Panc1 (cell line): ENCODE measurements around the gene TNIK. TPM values are rescaled to one million over a fixed set of nuclear protein-coding genes. Genes with fewer than 3 reads are reported as not detected.

Experiments used
- ATAC-seq: fragments of 200-7000 bp; cut with Tn5 transposase; 2 replicates; pipeline ENCODE4 v1.9.1; 2020; ENCODE audit warnings: mild to moderate bottlenecking, moderate library complexity
- BruUV-seq: library from RNA; stranded (reverse); fragments of 400-500 nt; replicated peaks from 2 replicates; lab custom pipeline; 2021; lab: Mats Ljungman, UMichigan
- CTCF ChIA-PET: fragments of 300-600 bp; sonication (Branson Sonifier 250); formaldehyde crosslinking; loops from one replicate; lab custom pipeline; 2022; ENCODE audit warnings: antibody characterized with exemption; lab: Charles Lee
- POLR2A ChIA-PET: fragments of 300-600 bp; sonication (Branson Sonifier 250); formaldehyde crosslinking; loops from one replicate; lab custom pipeline; 2022; ENCODE audit warnings: antibody characterized with exemption; lab: Charles Lee
- DNase-seq: peaks from one replicate; pipeline ENCODE4 v3.0.0-alpha.2; 2010; ENCODE audit warnings: low read depth, low spot score
- H3K27ac ChIP-seq: 2 replicates; pipeline ENCODE4 v1.5.1; 2011; ENCODE audit warnings: mild to moderate bottlenecking, low read length, inconsistent platforms
- H3K27me3 ChIP-seq: fragments of 200-500 bp; sonication (Bioruptor generic); 2 replicates; pipeline ENCODE4 v1.6.0; 2014; ENCODE audit warnings: low read length, inconsistent platforms; ENCODE audit not compliant: control insufficient read depth, insufficient read depth
- H3K36me3 ChIP-seq: fragments of 200-500 bp; sonication (Bioruptor generic); 2 replicates; pipeline ENCODE4 v1.5.1; 2014; ENCODE audit warnings: inconsistent platforms, mild to moderate bottlenecking, low read length, moderate library complexity; ENCODE audit not compliant: control insufficient read depth, insufficient read depth
- H3K4me1 ChIP-seq: 2 replicates; pipeline ENCODE4 v1.5.1; 2011; ENCODE audit warnings: inconsistent platforms, mild to moderate bottlenecking, low read length, moderate library complexity; ENCODE audit not compliant: control insufficient read depth, insufficient read depth
- H3K4me3 ChIP-seq, 2 experiments: 2 replicates each; pipeline ENCODE4 v1.5.1; 2011 to 2012; ENCODE audit warnings: low read depth in 2 of 2, low read length in 2 of 2, mild to moderate bottlenecking in 2 of 2, inconsistent platforms in 1 of 2, moderate library complexity in 1 of 2
- H3K9me3 ChIP-seq: fragments of 200-500 bp; sonication (Bioruptor generic); 2 replicates; pipeline ENCODE4 v1.5.1; 2014; ENCODE audit warnings: low read depth, mild to moderate bottlenecking, inconsistent platforms, low read length, moderate library complexity; ENCODE audit not compliant: control insufficient read depth, insufficient read depth
- POLR2AphosphoS5 ChIP-seq: IDR thresholded peaks from 2 replicates; pipeline ENCODE4 v1.6.1; 2012; ENCODE audit warnings: mild to moderate bottlenecking, low read depth, low read length, moderate library complexity
- SIN3A ChIP-seq: IDR thresholded peaks from 2 replicates; pipeline ENCODE4 v1.6.1; 2012; ENCODE audit warnings: low read depth, mild to moderate bottlenecking, low read length, moderate library complexity, borderline replicate concordance; ENCODE audit not compliant: insufficient read depth
- TCF7L2 ChIP-seq: IDR thresholded peaks from 2 replicates; pipeline ENCODE4 v1.6.1; 2011; ENCODE audit warnings: mild to moderate bottlenecking, low read depth, low read length, inconsistent platforms
- in situ Hi-C: cut with HindIII; loops from 2 replicates; pipeline ENCODE4 v1.10.0; 2016; ENCODE audit warnings: low sequenced_read_pairs, low pct_unique_long_range_greater_than_20kb
- intact Hi-C: fragments of 100-400 bp; cut with micrococcal nuclease; formaldehyde crosslinking; loops from one replicate; pipeline ENCODE4 v1.10.0; 2022; ENCODE audit not compliant: unreplicated experiment
- total RNA-seq: library from RNA; stranded (reverse); gene quantifications from one replicate; pipeline ENCODE4 v1.2.1, GENCODE V29; 2021; ENCODE audit not compliant: unreplicated experiment
- TF ChIP-seq, protein P1 (sequence below): fragments of 450-650 bp; IDR thresholded peaks from 2 replicates; pipeline ENCODE4 v1.5.1; 2017; ENCODE audit warnings: mild to moderate bottlenecking
- TF ChIP-seq, protein P2 (sequence below), 2 experiments: IDR thresholded peaks; 2 replicates each; pipeline ENCODE4 v1.6.1; 2011 to 2012; ENCODE audit warnings: low read depth in 2 of 2, control low read depth in 1 of 2, low read length in 1 of 2, mild to moderate bottlenecking in 1 of 2, moderate library complexity in 1 of 2; ENCODE audit not compliant: insufficient read depth in 1 of 2

Gene TNIK
- total RNA-seq, 1 experiment from 2014 or later, result 1.9 TPM

DNA sequence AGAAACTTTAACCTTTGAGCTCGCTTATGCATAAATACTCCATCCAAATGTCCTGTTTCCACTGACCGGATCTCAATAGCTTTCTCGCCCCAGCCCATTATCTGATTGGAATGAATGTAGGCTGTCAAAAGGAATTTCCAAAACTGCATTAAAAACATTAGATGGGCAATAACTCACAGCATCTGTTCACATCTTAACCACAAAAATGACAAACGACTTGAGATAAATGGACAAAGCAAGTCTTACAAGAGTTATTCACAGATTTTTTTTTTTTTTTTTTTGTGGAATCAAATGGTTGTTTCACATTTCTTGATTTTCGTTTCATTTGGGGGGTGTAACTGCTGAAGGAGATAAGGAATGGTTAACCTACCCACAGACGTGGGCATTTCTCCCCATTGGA, 394.0 kb downstream of the TNIK start:
- H3K36me3 ChIP-seq, result no peaks in the 10 kb centered on the region
- no peak for TF ChIP-seq SIN3A
- TF ChIP-seq, protein P1, sequence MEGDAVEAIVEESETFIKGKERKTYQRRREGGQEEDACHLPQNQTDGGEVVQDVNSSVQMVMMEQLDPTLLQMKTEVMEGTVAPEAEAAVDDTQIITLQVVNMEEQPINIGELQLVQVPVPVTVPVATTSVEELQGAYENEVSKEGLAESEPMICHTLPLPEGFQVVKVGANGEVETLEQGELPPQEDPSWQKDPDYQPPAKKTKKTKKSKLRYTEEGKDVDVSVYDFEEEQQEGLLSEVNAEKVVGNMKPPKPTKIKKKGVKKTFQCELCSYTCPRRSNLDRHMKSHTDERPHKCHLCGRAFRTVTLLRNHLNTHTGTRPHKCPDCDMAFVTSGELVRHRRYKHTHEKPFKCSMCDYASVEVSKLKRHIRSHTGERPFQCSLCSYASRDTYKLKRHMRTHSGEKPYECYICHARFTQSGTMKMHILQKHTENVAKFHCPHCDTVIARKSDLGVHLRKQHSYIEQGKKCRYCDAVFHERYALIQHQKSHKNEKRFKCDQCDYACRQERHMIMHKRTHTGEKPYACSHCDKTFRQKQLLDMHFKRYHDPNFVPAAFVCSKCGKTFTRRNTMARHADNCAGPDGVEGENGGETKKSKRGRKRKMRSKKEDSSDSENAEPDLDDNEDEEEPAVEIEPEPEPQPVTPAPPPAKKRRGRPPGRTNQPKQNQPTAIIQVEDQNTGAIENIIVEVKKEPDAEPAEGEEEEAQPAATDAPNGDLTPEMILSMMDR, result no peak
- TF ChIP-seq, protein P2, sequence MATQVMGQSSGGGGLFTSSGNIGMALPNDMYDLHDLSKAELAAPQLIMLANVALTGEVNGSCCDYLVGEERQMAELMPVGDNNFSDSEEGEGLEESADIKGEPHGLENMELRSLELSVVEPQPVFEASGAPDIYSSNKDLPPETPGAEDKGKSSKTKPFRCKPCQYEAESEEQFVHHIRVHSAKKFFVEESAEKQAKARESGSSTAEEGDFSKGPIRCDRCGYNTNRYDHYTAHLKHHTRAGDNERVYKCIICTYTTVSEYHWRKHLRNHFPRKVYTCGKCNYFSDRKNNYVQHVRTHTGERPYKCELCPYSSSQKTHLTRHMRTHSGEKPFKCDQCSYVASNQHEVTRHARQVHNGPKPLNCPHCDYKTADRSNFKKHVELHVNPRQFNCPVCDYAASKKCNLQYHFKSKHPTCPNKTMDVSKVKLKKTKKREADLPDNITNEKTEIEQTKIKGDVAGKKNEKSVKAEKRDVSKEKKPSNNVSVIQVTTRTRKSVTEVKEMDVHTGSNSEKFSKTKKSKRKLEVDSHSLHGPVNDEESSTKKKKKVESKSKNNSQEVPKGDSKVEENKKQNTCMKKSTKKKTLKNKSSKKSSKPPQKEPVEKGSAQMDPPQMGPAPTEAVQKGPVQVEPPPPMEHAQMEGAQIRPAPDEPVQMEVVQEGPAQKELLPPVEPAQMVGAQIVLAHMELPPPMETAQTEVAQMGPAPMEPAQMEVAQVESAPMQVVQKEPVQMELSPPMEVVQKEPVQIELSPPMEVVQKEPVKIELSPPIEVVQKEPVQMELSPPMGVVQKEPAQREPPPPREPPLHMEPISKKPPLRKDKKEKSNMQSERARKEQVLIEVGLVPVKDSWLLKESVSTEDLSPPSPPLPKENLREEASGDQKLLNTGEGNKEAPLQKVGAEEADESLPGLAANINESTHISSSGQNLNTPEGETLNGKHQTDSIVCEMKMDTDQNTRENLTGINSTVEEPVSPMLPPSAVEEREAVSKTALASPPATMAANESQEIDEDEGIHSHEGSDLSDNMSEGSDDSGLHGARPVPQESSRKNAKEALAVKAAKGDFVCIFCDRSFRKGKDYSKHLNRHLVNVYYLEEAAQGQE (IDR thresholded peaks at IDR 0.05; ENCODE audit: insufficient read depth in 1 of 2, low read depth in 2 of 2, low read length in 1 of 2), result no peak
- POLR2A ChIA-PET, result no interaction called here
- no TSS peak for BruUV-seq
- ATAC-seq (no peak), DNase-seq (no peak)
- H3K27ac ChIP-seq, result no peak overlapping the region
- in situ Hi-C loops (no loop called here), intact Hi-C loops (no loop called here)
- no peaks in the 10 kb centered on the region for H3K9me3 ChIP-seq
- H3K4me3 ChIP-seq, result no peak overlapping the region
- no peaks in the 10 kb centered on the region for H3K27me3 ChIP-seq
- CTCF ChIA-PET, result no interaction called here
- H3K4me1 ChIP-seq, result no peaks in the 10 kb centered on the region

DNA sequence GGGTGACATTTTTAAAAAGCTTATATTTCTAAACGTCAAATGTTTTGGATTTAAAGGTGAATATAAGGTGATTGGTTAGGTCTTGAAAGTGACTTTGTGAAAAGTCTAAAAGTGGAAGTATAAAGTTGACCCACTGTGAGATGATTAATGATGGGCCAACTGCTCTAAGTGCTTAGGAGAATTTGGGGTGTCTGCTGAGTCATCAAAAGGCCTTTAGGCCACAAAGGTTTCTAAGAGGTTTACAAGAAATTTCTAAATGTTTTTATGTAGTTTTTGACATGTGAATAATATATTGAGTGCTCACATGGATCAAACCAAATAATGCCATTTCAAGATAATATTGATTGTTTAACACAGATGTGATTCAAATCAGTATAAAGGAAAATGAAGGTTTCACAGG, 394.5 kb downstream of the TNIK start:
- H3K27me3 ChIP-seq, result no peaks in the 10 kb centered on the region
- TF ChIP-seq, protein P2 (IDR thresholded peaks at IDR 0.05; ENCODE audit: insufficient read depth in 1 of 2, low read depth in 2 of 2, low read length in 1 of 2), result no peak
- TF ChIP-seq SIN3A, result no peak
- TF ChIP-seq, protein P1, result no peak
- no peak for TF ChIP-seq TCF7L2
- TF ChIP-seq POLR2AphosphoS5, result no peak
- H3K36me3 ChIP-seq, result no peaks in the 10 kb centered on the region
- H3K27ac ChIP-seq, result no peak overlapping the region
- CTCF ChIA-PET, result no interaction called here
- intact Hi-C loops (no loop called here), in situ Hi-C loops (no loop called here)
- BruUV-seq, result no TSS peak
- H3K4me1 ChIP-seq, result no peaks in the 10 kb centered on the region
- DNase-seq (no peak), ATAC-seq (no peak)
- POLR2A ChIA-PET, result no interaction called here
- no peak overlapping the region for H3K4me3 ChIP-seq
- no peaks in the 10 kb centered on the region for H3K9me3 ChIP-seq
